ENCODE results near the gene KRT28.

DNA sequence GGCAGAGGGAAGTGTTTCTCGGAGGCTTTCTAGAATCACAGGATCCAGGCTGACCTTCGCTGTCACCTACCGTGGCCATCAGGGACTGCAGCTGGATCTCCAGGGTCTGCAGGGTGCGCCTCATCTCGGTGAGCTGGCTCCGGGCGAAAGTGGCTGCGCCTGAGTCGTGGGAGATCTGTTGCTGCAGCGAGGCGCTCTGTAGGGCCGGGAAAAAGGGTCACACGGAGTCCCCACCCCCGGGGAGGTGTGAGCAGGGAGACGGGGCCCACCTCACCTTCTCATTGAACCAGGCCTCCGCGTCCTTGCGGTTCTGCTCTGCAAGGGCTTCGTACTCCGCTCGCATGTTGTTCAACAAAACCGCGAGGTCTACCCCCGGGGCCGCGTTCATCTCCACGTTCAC, 2.9 kb downstream of the KRT28 start:
- no peak for TF ChIP-seq CTCF (conservative IDR thresholded peaks at IDR 0.05; ENCODE audit: low read length)
- no peak for TF ChIP-seq EZH2phosphoT487 (IDR thresholded peaks at IDR 0.05; ENCODE audit: borderline replicate concordance)
